HepG2 (cell line): Measurements from ENCODE around the gene TNS1. TPM values are rescaled to one million over a fixed set of nuclear protein-coding genes. Genes with fewer than 3 reads are reported as not detected.

Experiments
- ATAC-seq: fragments of 200-7000 bp; cut with Tn5 transposase; 3 replicates; pipeline ENCODE4 v1.9.1; 2020; ENCODE audit warnings: mild to moderate bottlenecking, moderate library complexity
- BruUV-seq: library from RNA; stranded (reverse); fragments of 400-500 nt; replicated peaks from 2 replicates; lab custom pipeline; 2021; lab: Mats Ljungman, UMichigan
- CTCF ChIA-PET: fragments of 300-600 bp; formaldehyde crosslinking; extraction: SDS; loops from one replicate; lab custom pipeline; 2021; ENCODE audit warnings: low total read pairs, inconsistent platforms, low intra/inter-chr PET ratio; lab: Yijun Ruan, JAX
- POLR2A ChIA-PET: fragments of 350-600 bp; sonication (Branson Sonifier 250); formaldehyde crosslinking; loops from one replicate; lab custom pipeline; 2020; ENCODE audit warnings: antibody characterized with exemption, inconsistent platforms; lab: Yijun Ruan, JAX
- DNase-seq: peaks from one replicate; pipeline ENCODE4 v3.0.0-alpha.2; 2015; ENCODE audit warnings: low spot score
- FAIRE-seq: peaks from 3 replicates; lab custom pipeline; 2011; peaks lifted over from hg19 to GRCh38; lab: Jason Lieb, UNC
- H2AFZ ChIP-seq: one replicate; pipeline ENCODE4 v1.6.1; 2011; ENCODE audit warnings: low read length, inconsistent platforms
- H3K27ac ChIP-seq: fragments of 300-600 bp; 3 replicates; pipeline ENCODE4 v1.8.0; 2011; ENCODE audit warnings: mixed run types, mild to moderate bottlenecking, mixed read lengths, low read length, inconsistent platforms; ENCODE audit not compliant: insufficient read depth; ENCODE audit errors: extremely low read length
- H3K27me3 ChIP-seq, 2 experiments: fragments of 200-600 bp in 1 of 2; 2 replicates in 1 of 2; 3 replicates in 1 of 2; pipeline versions ENCODE4 v1.6.0 to v1.8.0; 2011; ENCODE audit warnings: low read length in 2 of 2, mild to moderate bottlenecking in 2 of 2, moderate library complexity in 2 of 2, inconsistent platforms in 1 of 2; ENCODE audit not compliant: insufficient read depth in 2 of 2, control insufficient read depth in 1 of 2
- H3K36me3 ChIP-seq, 2 experiments: fragments of 200-600 bp in 1 of 2; replicated peaks in 1 of 2; 2 replicates in 1 of 2; 3 replicates in 1 of 2; pipeline versions ENCODE4 v1.5.1 to v1.8.0; 2011; ENCODE audit warnings: low read length in 2 of 2, inconsistent platforms in 1 of 2; ENCODE audit not compliant: insufficient read depth in 2 of 2, control insufficient read depth in 1 of 2
- H3K4me1 ChIP-seq: 2 replicates; pipeline ENCODE4 v1.5.1; 2012; ENCODE audit warnings: low read length, inconsistent platforms; ENCODE audit not compliant: insufficient read depth
- H3K4me2 ChIP-seq: 2 replicates; pipeline ENCODE4 v1.6.0; 2011; ENCODE audit warnings: low read depth, low read length, inconsistent platforms
- H3K4me3 ChIP-seq, 3 experiments: fragments of 200-600 bp in 1 of 3; sonication (generic), shearing (Covaris generic) in 1 of 3; replicated peaks in 1 of 3; 2 replicates each; pipeline ENCODE4 v1.5.1; 2011 to 2016; ENCODE audit warnings: low read length in 3 of 3, inconsistent platforms in 2 of 3, low read depth in 2 of 3, mild to moderate bottlenecking in 2 of 3, control low read depth in 1 of 3, mixed read lengths in 1 of 3; ENCODE audit not compliant: insufficient read depth in 1 of 3
- H3K79me2 ChIP-seq: one replicate; pipeline ENCODE4 v1.6.1; 2011; ENCODE audit warnings: low read length, inconsistent platforms; ENCODE audit not compliant: insufficient read depth
- H3K9ac ChIP-seq: 2 replicates; pipeline ENCODE4 v1.6.0; 2011; ENCODE audit warnings: mild to moderate bottlenecking, low read depth, low read length, inconsistent platforms; ENCODE audit not compliant: insufficient read depth
- H3K9me3 ChIP-seq: 2 replicates; pipeline ENCODE4 v1.5.1; 2012; ENCODE audit warnings: mild to moderate bottlenecking, low read length
- H4K20me1 ChIP-seq: 2 replicates; pipeline ENCODE4 v1.6.0; 2011; ENCODE audit warnings: inconsistent platforms, mild to moderate bottlenecking, low read length, moderate library complexity; ENCODE audit not compliant: insufficient read depth
- MYC ChIP-seq: sonication (generic); formaldehyde crosslinking; IDR thresholded peaks from 2 replicates; pipeline ENCODE4 v1.9.0; 2021; ENCODE audit warnings: missing genetic modification reagents, borderline replicate concordance
- SRSF1 ChIP-seq: fragments of 200-400 bp; formaldehyde crosslinking; optimal IDR thresholded peaks from 2 replicates; pipeline ENCODE3; 2017; ENCODE audit warnings: mild to moderate bottlenecking, low read depth, low read length, moderate library complexity
- ZBTB1 ChIP-seq: sonication (generic); formaldehyde crosslinking; IDR thresholded peaks from 2 replicates; pipeline ENCODE4 v1.4.0; 2020; ENCODE audit warnings: missing genetic modification reagents, borderline replicate concordance
- ZBTB21 ChIP-seq: sonication (generic); formaldehyde crosslinking; IDR thresholded peaks from 2 replicates; pipeline ENCODE4 v1.4.0; 2020; ENCODE audit warnings: missing genetic modification reagents
- ZGPAT ChIP-seq: IDR thresholded peaks from 2 replicates; pipeline ENCODE4 v1.6.1; 2016; ENCODE audit warnings: mild to moderate bottlenecking
- ZNF260 ChIP-seq: sonication (generic); formaldehyde crosslinking; IDR thresholded peaks from 2 replicates; pipeline ENCODE4 v1.4.0; 2020; ENCODE audit warnings: missing genetic modification reagents, low read depth, mild to moderate bottlenecking, borderline replicate concordance
- ZNF354B ChIP-seq: sonication (generic); formaldehyde crosslinking; IDR thresholded peaks from 2 replicates; pipeline ENCODE4 v1.8.0; 2022; ENCODE audit warnings: mild to moderate bottlenecking, missing genetic modification reagents
- ZNF709 ChIP-seq: sonication (generic); formaldehyde crosslinking; IDR thresholded peaks from 2 replicates; pipeline ENCODE4 v1.5.0; 2020; ENCODE audit warnings: mild to moderate bottlenecking, missing genetic modification reagents
- ZNF720 ChIP-seq: sonication (generic); formaldehyde crosslinking; IDR thresholded peaks from 2 replicates; pipeline ENCODE4 v1.4.0; 2020; ENCODE audit warnings: missing genetic modification reagents
- WGBS: methylation state at CpG from one replicate; pipeline ENCODE4 v1.1.6; 2017; ENCODE audit warnings: low lambda C conversion rate; 5-methylcytosine and 5-hydroxymethylcytosine counted together
- in situ Hi-C: cut with HindIII; loops from 2 replicates; pipeline ENCODE4 v1.10.0; 2017; ENCODE audit warnings: low pct_unique_long_range_greater_than_20kb; ENCODE audit not compliant: extremely low pct_ligation_motif_present
- intact Hi-C: fragments of 100-400 bp; cut with micrococcal nuclease; formaldehyde crosslinking; loops from one replicate; pipeline ENCODE4 v1.10.0; 2022; ENCODE audit not compliant: unreplicated experiment
- polyA plus RNA-seq, 8 experiments: library from polyadenylated mRNA; depleted of rRNA in 3 of 8; stranded (reverse) in 7 of 8; unstranded in 1 of 8; fragments of >200 nt; fragmentation: Illumina TruSeq in 4 of 8; extraction: Trizol in 4 of 8; gene quantifications; 2 replicates each; pipeline versions ENCODE4 v1.2.1 to v1.2.3, GENCODE V29; 2011 to 2016; ENCODE audit warnings: low read depth in 4 of 8, missing spikeins in 1 of 8, mixed read lengths in 1 of 8; ENCODE audit not compliant: insufficient read depth in 1 of 8
- total RNA-seq, 5 experiments: library from RNA; depleted of rRNA; stranded (reverse); fragments of >200 nt; fragmentation: Illumina TruSeq; extraction: Trizol; gene quantifications; 2 replicates each; pipeline ENCODE4 v1.2.3, GENCODE V29; 2016; ENCODE audit warnings: low read depth in 1 of 5
- TF ChIP-seq, protein P1 (sequence below), 2 experiments: sonication (generic) in 1 of 2; formaldehyde crosslinking in 1 of 2; IDR thresholded peaks; 2 replicates each; pipeline versions ENCODE4 v1.5.1 to v1.6.1; 2011 to 2020; ENCODE audit warnings: borderline replicate concordance in 1 of 2, low read depth in 1 of 2, low read length in 1 of 2, mild to moderate bottlenecking in 1 of 2, missing genetic modification reagents in 1 of 2, moderate library complexity in 1 of 2

TNS1 gene
- total and polyA plus RNA-seq, 2 of the 13 experiments (the other 11 are each of a cell fraction or from before 2014, with no cell fraction given) = 1.9 to 118 TPM

DNA sequence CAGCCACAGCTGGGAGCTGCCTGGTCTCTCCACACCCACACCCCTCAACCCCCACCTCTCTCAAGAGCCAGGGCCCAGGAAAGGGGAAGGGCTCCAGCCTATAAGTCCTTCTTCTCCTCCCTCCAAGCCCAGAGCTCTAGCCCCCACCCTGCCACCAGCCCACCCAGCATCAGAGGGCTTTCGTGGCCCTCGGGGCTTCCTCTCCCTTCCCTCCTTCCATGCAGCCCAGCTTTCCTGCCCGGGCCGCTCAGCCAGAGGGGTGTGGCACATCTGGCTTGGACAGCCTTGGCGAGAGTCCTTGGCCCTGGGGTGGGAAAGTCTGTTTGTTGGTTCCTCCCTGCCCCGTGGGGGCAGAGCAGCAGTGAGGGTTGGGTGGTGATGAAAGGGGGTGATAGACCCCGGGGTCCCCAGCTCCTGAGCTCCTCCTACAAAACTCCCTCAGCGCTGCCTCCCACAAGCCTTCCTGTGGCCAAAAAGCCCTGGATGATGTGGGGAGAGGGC is 7.0 kb downstream of the TNS1 start:
- no peaks in the 10 kb centered on the region for H3K9me3 ChIP-seq
- no peak overlapping the region for H3K27ac ChIP-seq
- BruUV-seq = no TSS peak
- peak; percentile 15; the same call in 2 of the 3 replicates for ATAC-seq
- peaks cover 15% of the 10 kb centered on the region for H3K4me1 ChIP-seq
- H3K9ac ChIP-seq = no peak overlapping the region
- H3K4me2 ChIP-seq = no peak overlapping the region
- 12% methylated on average over 7 of the region's 8 CpGs for WGBS
- FAIRE-seq = no peak
- DNase-seq = no peak
- CTCF ChIA-PET = no interaction called here
- H3K4me3 ChIP-seq = no peak overlapping the region
- no peaks in the 10 kb centered on the region for H3K79me2 ChIP-seq
- TF ChIP-seq ZNF720 (CRISPR knock-in tag) (no peak), ZNF260 (CRISPR knock-in tag) (no peak), SRSF1 (no peak), ZGPAT (CRISPR knock-in tag) (no peak)
- no peaks in the 10 kb centered on the region for H4K20me1 ChIP-seq
- H3K36me3 ChIP-seq = no peaks in the 10 kb centered on the region
- no peak overlapping the region for H2AFZ ChIP-seq
- H3K27me3 ChIP-seq = peaks cover 9 to 54% of the 10 kb centered on the region in 2 experiments; a peak in 4 of 5 replicates
- POLR2A ChIA-PET = no interaction called here
- in situ Hi-C loops = no loop called here
- intact Hi-C loops = no loop called here

DNA sequence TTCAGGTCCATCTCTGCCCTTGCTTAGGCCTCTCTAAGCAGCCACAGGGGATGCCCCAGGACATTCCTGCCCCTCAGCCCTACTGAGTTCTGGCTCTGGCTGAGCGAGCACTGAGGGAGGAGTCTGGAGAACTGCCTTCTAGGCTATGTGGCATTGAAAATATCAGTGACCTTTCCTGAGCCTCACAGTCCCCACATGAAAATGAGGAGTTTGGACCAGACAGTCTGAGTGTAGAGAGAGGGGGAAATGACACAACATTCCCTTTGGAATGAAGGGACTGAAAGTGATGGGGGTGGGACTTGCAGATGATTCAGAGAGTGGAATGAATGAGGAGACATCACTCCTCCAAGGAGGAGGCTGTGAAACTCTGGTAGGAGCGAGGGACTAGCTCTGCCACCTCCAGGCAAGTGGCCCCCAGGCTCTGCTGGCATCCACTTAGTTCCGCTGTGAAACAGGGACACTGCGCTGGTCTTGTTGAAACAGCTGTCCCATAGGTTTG is 8.0 kb downstream of the TNS1 start:
- Histone ChIP-seq H2AFZ (no peak overlapping the region), H4K20me1 (no peaks in the 10 kb centered on the region), H3K79me2 (no peaks in the 10 kb centered on the region), H3K9me3 (no peaks in the 10 kb centered on the region), H3K27ac (no peak overlapping the region), H3K36me3 (no peaks in the 10 kb centered on the region), H3K4me1 (peaks cover 15% of the 10 kb centered on the region), H3K4me2 (no peak overlapping the region), H3K9ac (no peak overlapping the region), H3K27me3 (peaks cover 9 to 54% of the 10 kb centered on the region in 2 experiments; a peak in 4 of 5 replicates), H3K4me3 (no peak overlapping the region)
- CTCF ChIA-PET = no interaction called here
- FAIRE-seq (no peak), DNase-seq (no peak), ATAC-seq (peak; percentile 4; the same call in 1 of the 3 replicates)
- intact Hi-C loops (loop anchor here (1.0 kb wide), 1 partner anchor 210 kb away; no protein-coding TSS in a partner anchor), in situ Hi-C loops (loop anchor here (5.0 kb wide), 2 partner anchors 108 to 203 kb away; no protein-coding TSS in a partner anchor)
- TF ChIP-seq MYC (CRISPR knock-in tag) (no peak), ZNF354B (CRISPR knock-in tag) (no peak), ZBTB21 (no peak), ZNF709 (CRISPR knock-in tag) (no peak), ZBTB1 (no peak)
- TF ChIP-seq, protein P1, sequence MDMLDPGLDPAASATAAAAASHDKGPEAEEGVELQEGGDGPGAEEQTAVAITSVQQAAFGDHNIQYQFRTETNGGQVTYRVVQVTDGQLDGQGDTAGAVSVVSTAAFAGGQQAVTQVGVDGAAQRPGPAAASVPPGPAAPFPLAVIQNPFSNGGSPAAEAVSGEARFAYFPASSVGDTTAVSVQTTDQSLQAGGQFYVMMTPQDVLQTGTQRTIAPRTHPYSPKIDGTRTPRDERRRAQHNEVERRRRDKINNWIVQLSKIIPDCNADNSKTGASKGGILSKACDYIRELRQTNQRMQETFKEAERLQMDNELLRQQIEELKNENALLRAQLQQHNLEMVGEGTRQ (IDR thresholded peaks at IDR 0.05; ENCODE audit: low read depth, low read length) = no peak
- TF ChIP-seq, protein P1 (CRISPR knock-in tag; IDR thresholded peaks at IDR 0.05; ENCODE audit: borderline replicate concordance) = no peak
- no TSS peak for BruUV-seq
- POLR2A ChIA-PET = interaction anchor here (1.4 kb wide), 1 partner anchor 209 kb away, joined by 6 read pairs; no protein-coding TSS in a partner anchor
- WGBS = 47% methylated on average over 4 of the region's 4 CpGs
